ENCODE results near the gene CSK.

GRCh38 chr15:74777769-74778598, 3.9 kb upstream of the CSK start:
- TF ChIP-seq EZH2 (IDR thresholded peaks at IDR 0.05; ENCODE audit: borderline replicate concordance, low read depth, low read length, severe bottlenecking) (no peak), CTCF (IDR thresholded peaks at IDR 0.05; ENCODE audit: borderline replicate concordance, extremely low read depth, low read length, poor library complexity, severe bottlenecking) (no peak)

All from DND-41 (cell line).